Osteocyte (in vitro differentiated cells): Measurements from ENCODE around the gene JCHAIN. TPM values are rescaled to one million over a fixed set of nuclear protein-coding genes. Genes with fewer than 3 reads are reported as not detected.

Experiments
- DNase-seq: peaks from one replicate; pipeline ENCODE4 v3.0.0; 2021; ENCODE audit warnings: mixed read lengths; ENCODE audit not compliant: unreplicated experiment; ENCODE audit errors: extremely low spot score
- H3K27ac Mint-ChIP-seq: one replicate; pipeline ENCODE4 v1.8.0; 2021; ENCODE audit warnings: mild to moderate bottlenecking, mixed read lengths; ENCODE audit not compliant: unreplicated experiment
- H3K27me3 Mint-ChIP-seq: one replicate; pipeline ENCODE4 v1.8.0; 2021; ENCODE audit warnings: mixed read lengths; ENCODE audit not compliant: unreplicated experiment
- H3K36me3 Mint-ChIP-seq: one replicate; pipeline ENCODE4 v1.8.0; 2021; ENCODE audit warnings: mixed read lengths; ENCODE audit not compliant: unreplicated experiment
- H3K4me1 Mint-ChIP-seq: one replicate; pipeline ENCODE4 v1.8.0; 2021; ENCODE audit warnings: mixed read lengths; ENCODE audit not compliant: unreplicated experiment
- H3K4me3 Mint-ChIP-seq: one replicate; pipeline ENCODE4 v1.8.0; 2021; ENCODE audit warnings: mild to moderate bottlenecking, moderate library complexity, mixed read lengths; ENCODE audit not compliant: unreplicated experiment
- H3K9me3 Mint-ChIP-seq: one replicate; pipeline ENCODE4 v1.8.0; 2021; ENCODE audit warnings: mixed read lengths; ENCODE audit not compliant: unreplicated experiment
- total RNA-seq: library from RNA; stranded (reverse); gene quantifications from 2 replicates; pipeline ENCODE4 v1.2.1, GENCODE V29; 2021
- TF ChIP-seq, protein P1 (sequence below): fragments of 200-600 bp; sonication (generic); IDR thresholded peaks from 2 replicates; pipeline ENCODE4 v1.5.0; 2021; ENCODE audit warnings: antibody characterized with exemption, mild to moderate bottlenecking, moderate library complexity

Gene JCHAIN
- total RNA-seq, 1 donor from 2014 or later: not detected

DNA sequence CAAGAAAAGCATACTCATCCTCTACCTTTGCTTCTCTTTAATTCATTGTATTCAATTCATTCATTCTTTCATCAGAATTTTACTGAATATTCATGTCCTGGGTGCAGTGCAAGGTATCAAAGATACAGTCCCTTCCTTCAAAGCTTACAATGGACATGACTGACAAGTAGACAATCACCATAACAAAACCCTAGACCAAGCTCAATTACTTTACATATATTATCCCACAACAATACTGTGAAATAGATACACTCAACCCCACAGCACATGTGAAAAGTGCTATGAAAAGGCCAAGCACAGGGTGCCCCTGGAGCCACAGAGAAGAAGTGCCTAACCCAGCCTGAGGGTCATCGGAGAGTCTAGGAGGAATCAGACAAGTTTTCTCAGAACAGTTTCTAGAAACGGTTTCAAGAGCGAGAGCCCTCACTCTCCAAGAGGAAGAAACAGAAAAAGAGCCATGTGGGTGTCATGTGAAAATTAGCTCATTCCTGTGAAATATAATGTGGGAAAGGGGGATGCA, 58.9 kb downstream of the JCHAIN start:
- no peak for DNase-seq
- Mint-ChIP-seq H3K36me3 (no peaks in the 10 kb centered on the region), H3K4me3 (no peak overlapping the region), H3K27me3 (peaks cover 51% of the 10 kb centered on the region), H3K27ac (no peak overlapping the region), H3K4me1 (no peaks in the 10 kb centered on the region), H3K9me3 (no peaks in the 10 kb centered on the region)
- TF ChIP-seq, protein P1, sequence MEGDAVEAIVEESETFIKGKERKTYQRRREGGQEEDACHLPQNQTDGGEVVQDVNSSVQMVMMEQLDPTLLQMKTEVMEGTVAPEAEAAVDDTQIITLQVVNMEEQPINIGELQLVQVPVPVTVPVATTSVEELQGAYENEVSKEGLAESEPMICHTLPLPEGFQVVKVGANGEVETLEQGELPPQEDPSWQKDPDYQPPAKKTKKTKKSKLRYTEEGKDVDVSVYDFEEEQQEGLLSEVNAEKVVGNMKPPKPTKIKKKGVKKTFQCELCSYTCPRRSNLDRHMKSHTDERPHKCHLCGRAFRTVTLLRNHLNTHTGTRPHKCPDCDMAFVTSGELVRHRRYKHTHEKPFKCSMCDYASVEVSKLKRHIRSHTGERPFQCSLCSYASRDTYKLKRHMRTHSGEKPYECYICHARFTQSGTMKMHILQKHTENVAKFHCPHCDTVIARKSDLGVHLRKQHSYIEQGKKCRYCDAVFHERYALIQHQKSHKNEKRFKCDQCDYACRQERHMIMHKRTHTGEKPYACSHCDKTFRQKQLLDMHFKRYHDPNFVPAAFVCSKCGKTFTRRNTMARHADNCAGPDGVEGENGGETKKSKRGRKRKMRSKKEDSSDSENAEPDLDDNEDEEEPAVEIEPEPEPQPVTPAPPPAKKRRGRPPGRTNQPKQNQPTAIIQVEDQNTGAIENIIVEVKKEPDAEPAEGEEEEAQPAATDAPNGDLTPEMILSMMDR: no peak

DNA sequence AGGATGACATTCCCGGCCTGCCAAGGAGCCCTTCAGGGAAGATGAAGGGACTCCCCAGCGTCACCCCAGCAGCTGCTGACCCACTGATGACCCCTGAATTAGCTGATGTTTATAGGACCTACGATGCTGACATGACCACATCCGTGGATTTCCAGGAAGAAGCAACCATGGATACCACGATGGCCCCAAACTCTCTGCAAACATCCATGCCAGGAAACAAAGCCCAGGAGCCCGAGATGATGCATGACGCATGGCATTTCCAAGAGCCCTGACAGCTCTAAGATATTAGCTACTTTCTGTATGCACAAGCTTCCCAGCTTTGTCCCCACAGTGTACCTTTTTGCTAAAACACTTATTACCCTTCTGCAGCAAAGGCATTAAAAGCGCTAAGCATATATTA, 59.8 kb downstream of the JCHAIN start:
- no peak for DNase-seq
- Mint-ChIP-seq H3K36me3 (no peaks in the 10 kb centered on the region), H3K27me3 (peaks cover 58% of the 10 kb centered on the region), H3K9me3 (no peaks in the 10 kb centered on the region), H3K4me3 (no peak overlapping the region), H3K27ac (no peak overlapping the region), H3K4me1 (no peaks in the 10 kb centered on the region)
- TF ChIP-seq, protein P1: no peak

Other genes starting within 250 kb of the JCHAIN start
- gene MUC7, start 194.3 kb downstream of the JCHAIN start, total RNA-seq: not detected in 2 replicates
- not detected in 2 replicates for gene AMTN, start 147.9 kb downstream of the JCHAIN start, total RNA-seq
- gene AMBN, start 74.3 kb downstream of the JCHAIN start, total RNA-seq: not detected in 2 replicates
- not detected in 2 replicates for gene ENAM, start 37.8 kb downstream of the JCHAIN start, total RNA-seq
- 29.4 and 29.9 TPM in 2 replicates for gene UTP3, start 22.0 kb upstream of the JCHAIN start, total RNA-seq
- gene RUFY3, start 55.5 kb upstream of the JCHAIN start, total RNA-seq: 73.5 and 73.8 TPM in 2 replicates
- gene GRSF1, start 173.4 kb upstream of the JCHAIN start, total RNA-seq: 78.7 and 82.5 TPM in 2 replicates
- 25.6 and 26.0 TPM in 2 replicates for gene MOB1B, start 235.9 kb upstream of the JCHAIN start, total RNA-seq